ENCODE measurements around the gene GLRA1.

GLRA1 gene

GRCh38 chr5:151924564-151925301, at the start of gene GLRA1:
Gene GLRA1 (minus strand): TSS chr5:151924851. CDS start chr5:151924549, 302 bp downstream.
- peak; percentile 46 for DNase-seq (ENCODE audit: low spot score)

- no peak for DNase-seq (ENCODE audit: low spot score)
These were observed 46.2 kb upstream of the GLRA1 start for GRCh38 chr5:151970885-151971284.

- no peak for DNase-seq (ENCODE audit: low spot score)
These were observed 43.2 kb upstream of the GLRA1 start for GRCh38 chr5:151967865-151968264.

GRCh38 chr5:151966046-151966445, 41.4 kb upstream of the GLRA1 start:
- DNase-seq (ENCODE audit: low spot score), result no peak

GRCh38 chr5:151964471-151964870, 39.8 kb upstream of the GLRA1 start:
- no peak for DNase-seq (ENCODE audit: low spot score)

- no peak for DNase-seq (ENCODE audit: low spot score)
These were observed 36.9 kb upstream of the GLRA1 start for GRCh38 chr5:151961557-151961956.

GRCh38 chr5:151958111-151958510, 33.5 kb upstream of the GLRA1 start:
- DNase-seq (ENCODE audit: low spot score), result no peak

- no peak for DNase-seq (ENCODE audit: low spot score)
These were observed 32.1 kb upstream of the GLRA1 start for GRCh38 chr5:151956725-151957124.

- DNase-seq (ENCODE audit: low spot score), result no peak
These were observed 29.6 kb upstream of the GLRA1 start for GRCh38 chr5:151954255-151954654.

- DNase-seq (ENCODE audit: low spot score), result no peak
These were observed 29.2 kb upstream of the GLRA1 start for GRCh38 chr5:151953833-151954232.

- DNase-seq (ENCODE audit: low spot score), result no peak
These were observed 27.6 kb upstream of the GLRA1 start for GRCh38 chr5:151952238-151952637.

- no peak for DNase-seq (ENCODE audit: low spot score)
These were observed 26.1 kb upstream of the GLRA1 start for GRCh38 chr5:151950706-151951105.

GRCh38 chr5:151949701-151950308, 25.2 kb upstream of the GLRA1 start:
- no peak for DNase-seq (ENCODE audit: low spot score)

GRCh38 chr5:151949113-151949512, 24.5 kb upstream of the GLRA1 start:
- no peak for DNase-seq (ENCODE audit: low spot score)

GRCh38 chr5:151947931-151948608, 23.4 kb upstream of the GLRA1 start:
- DNase-seq (ENCODE audit: low spot score), result no peak

GRCh38 chr5:151937851-151938250, 13.2 kb upstream of the GLRA1 start:
- no peak for DNase-seq (ENCODE audit: low spot score)

GRCh38 chr5:151935135-151935695, 10.6 kb upstream of the GLRA1 start:
- no peak for DNase-seq (ENCODE audit: low spot score)

GRCh38 chr5:151931260-151931659, 6.6 kb upstream of the GLRA1 start:
- no peak for DNase-seq (ENCODE audit: low spot score)

- DNase-seq (ENCODE audit: low spot score), result no peak
These were observed 1.5 kb upstream of the GLRA1 start for GRCh38 chr5:151926188-151926587.

- DNase-seq (ENCODE audit: low spot score), result peak; percentile 25
These were observed 689 bp upstream of the GLRA1 start for GRCh38 chr5:151925340-151925739.

GRCh38 chr5:151923866-151924476, 680 bp downstream of the GLRA1 start:
- DNase-seq (ENCODE audit: low spot score), result peak; percentile 53

GRCh38 chr5:151921916-151922315, 2.7 kb downstream of the GLRA1 start:
- no peak for DNase-seq (ENCODE audit: low spot score)
